Retina (tissue), 1 donor: ENCODE results near the gene TRNP1.
"Not testable (repeated sequence)": the region's sequence is repeated elsewhere in the genome, so short reads cannot be mapped to it uniquely, and the experiment has no call there.

ENCODE experiments used
- DNase-seq: peaks from one replicate; pipeline ENCODE4 v3.0.0-alpha.2; 2016

Gene TRNP1, protein sequence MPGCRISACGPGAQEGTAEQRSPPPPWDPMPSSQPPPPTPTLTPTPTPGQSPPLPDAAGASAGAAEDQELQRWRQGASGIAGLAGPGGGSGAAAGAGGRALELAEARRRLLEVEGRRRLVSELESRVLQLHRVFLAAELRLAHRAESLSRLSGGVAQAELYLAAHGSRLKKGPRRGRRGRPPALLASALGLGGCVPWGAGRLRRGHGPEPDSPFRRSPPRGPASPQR

DNA sequence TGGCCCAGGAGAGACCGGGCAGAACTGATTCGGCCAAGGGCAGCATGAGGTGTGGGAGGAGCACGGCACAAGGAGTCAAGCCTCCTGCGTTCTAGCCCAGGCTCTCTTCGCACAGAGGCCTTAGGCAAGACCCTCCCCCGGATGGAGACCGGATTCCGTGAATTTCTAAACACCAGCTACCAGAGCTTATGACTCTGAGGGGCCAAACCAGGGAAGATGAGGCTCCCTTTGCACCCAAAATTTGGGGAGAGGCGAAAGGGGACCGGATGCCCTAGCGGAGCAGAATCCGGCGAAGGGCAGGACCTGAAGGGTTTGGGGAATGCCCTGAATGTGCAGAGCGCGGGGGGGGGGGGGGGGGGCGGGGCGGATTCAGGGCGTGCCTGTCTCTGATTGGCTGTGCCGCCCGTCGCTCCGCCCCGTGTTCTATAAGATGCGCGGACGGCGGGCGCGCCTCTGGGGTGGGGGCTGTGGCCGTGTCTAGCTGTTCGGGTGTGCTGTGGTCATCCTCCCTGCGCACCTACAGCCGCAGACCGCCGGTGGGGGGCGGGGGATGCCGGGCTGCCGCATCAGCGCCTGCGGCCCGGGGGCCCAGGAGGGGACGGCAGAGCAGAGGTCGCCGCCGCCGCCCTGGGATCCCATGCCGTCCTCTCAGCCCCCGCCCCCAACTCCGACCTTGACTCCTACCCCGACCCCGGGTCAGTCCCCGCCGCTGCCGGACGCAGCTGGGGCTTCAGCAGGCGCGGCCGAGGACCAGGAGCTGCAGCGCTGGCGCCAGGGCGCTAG lies at the start of gene TRNP1:
TRNP1 (plus strand) TSS at position 456 of the 783 bp plus-strand sequence; CDS start at position 551, 95 bp downstream.
- DNase-seq = peak; percentile 84

GRCh38 chr1:26945138-26945537 lies 48.4 kb upstream of the TRNP1 start:
- no peak for DNase-seq

DNA sequence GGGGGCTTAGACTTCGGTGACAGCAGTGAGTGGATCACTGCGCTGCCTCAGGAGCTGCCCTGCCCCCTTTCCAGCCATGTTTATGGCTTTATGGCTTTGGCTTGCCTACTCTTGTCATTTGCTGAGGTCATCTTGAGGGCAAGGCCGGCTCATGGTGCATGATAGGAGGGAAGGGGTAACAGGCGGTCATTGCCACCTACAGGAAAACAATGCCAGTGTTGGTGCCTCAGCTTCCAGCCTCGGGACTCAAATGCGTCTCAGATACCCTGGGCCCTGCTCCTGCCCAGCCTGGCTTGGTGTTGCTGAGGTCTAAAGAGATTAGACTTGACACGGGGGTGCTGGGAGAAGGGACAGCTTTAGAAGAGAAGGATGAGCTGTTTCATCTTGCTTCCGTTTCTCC lies 47.8 kb upstream of the TRNP1 start:
- DNase-seq = no peak

- no peak for DNase-seq
These were observed 47.2 kb upstream of the TRNP1 start for GRCh38 chr1:26946270-26946669.

DNA sequence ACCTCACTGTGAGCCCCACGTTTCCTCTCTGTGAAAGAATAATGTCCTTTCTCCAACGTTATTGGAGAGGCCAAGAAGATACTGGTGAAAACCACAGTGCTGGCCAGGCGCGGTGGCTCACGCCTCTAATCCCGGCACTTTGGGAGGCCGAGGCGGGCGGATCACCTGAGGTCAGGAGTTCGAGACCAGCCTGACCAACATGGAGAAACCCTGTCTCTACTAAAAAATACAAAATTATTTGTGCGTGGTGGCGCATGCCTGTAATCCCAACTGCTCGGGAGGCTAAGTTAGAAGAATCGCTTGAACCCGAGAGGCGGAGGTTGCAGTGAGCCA lies 44.8 kb upstream of the TRNP1 start:
- not testable (repeated sequence) for DNase-seq

- DNase-seq = no peak
These were observed 44.1 kb upstream of the TRNP1 start for GRCh38 chr1:26949266-26949925.

DNA sequence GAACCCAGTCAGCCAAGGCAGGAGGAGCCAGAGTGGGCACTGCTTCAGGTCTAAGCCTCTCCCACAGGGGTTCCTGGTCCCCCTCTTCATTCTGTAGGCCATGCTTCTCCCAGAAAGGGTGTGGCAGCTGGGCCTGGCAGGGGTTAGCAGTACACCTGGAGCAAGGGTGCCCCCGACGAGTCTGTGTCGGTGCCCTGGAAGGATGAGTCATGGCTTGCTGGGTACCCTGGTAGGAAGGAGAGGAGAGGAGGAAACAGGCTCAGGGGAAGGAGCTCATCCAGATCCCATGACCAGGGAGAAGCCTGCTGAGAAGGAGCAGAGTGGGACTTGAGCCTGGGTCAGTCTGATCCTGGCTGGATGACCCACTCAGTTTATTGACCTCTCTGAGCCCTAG lies 43.6 kb upstream of the TRNP1 start:
- DNase-seq = no peak

DNA sequence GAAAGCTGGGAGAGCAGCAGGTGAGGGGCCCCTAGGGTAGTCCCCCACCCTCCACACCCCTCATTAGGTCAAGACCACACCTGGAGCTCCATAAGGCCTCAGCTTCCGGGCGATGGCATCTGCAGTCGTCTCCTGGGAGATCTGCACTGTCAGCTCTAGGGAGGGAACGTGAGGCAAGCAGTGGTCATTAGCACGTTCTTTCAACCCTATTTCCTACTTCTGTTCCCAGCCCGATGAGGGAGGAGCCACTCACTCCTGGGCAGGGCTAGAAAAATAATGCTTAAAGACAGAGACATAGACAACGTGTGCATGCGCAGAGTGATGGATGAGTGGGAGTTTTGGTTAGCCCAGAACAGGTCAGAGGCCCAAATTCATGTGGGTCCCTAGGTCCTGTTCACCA lies 42.9 kb upstream of the TRNP1 start:
- DNase-seq = no peak

- no peak for DNase-seq
These were observed 42.3 kb upstream of the TRNP1 start for GRCh38 chr1:26951216-26951615.

DNA sequence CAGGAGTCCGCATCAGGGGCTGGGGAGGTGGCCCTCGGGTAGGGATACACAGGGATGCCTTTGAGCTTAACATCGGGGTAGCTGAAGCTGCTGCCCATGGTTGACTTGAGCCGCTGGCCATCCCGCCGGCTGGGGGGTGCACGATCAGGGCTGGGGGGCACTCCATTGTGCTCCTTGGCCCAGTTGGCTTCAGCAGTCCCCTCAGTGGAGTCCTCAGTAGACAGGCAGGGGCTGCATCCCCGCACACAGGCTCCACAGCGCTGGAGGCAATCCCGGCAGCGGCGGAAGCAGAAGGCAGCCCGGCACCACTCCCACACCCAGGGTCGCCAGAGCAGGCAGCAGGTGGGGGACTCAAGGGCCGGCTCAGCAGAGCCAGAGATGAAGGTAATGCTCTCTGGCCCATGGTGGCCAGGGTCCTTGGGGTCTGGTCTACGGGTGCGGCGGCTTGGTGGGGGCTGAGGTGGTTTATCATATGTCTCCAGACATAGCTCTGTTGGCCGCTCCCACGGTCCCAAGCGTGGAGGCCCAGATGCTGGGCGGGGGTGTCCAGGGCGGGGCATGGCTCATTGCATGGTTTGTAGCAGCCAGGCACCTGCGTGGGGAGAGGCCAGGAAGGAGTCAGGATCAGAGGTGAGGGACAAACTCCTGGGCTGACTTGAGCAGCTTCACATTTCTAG lies 41.5 kb upstream of the TRNP1 start:
- DNase-seq = no peak

- DNase-seq = no peak
These were observed 40.1 kb upstream of the TRNP1 start for GRCh38 chr1:26953374-26953773.

- DNase-seq = no peak
These were observed 37.2 kb upstream of the TRNP1 start for GRCh38 chr1:26956321-26956720.

GRCh38 chr1:26957306-26957705 lies 36.2 kb upstream of the TRNP1 start:
- no peak for DNase-seq

- DNase-seq = no peak
These were observed 34.2 kb upstream of the TRNP1 start for GRCh38 chr1:26959270-26959669.

DNA sequence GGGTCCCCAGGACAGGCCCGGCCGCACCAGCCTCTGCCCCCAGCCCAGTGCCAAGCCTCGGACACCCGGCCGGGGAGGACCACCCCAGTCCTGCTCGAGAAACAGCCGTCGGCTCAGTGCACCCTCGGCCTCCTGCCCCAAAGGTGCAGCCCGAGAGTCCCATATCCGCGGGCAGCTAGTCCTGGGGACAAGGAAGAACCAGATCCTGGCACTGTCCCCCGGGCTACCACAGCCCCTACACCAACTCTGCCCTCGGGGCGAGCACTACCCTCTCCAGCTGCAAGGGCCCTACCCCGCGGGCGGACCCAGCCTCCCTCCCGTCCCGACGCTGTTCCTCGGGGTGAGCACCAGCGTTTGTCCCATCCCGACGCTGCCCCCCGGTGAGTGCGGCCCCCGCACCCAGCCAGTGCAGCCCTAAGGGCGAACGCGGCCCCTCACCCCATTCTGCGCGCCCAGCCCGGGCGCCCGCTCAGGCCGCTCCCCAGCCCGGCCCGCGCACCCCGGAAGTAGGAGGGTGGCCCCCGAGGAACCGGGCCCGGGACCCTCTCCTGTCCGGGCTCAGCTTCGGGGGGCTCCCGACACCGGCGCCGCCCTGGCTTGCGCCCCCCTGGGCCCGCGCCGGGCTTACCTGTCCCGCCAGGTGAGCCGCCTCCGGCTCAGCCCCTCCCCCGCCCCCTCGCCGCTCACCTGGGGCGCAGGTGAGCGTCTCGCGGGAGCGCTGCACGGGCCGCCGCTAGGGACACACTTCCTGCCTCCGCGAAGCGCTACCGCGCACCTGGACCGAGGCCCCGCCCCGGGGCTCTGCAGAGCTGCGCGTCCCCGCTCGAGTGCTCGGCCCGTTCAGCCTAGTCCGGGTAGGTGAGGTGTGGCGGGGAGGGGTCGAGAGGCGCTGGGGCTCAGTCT lies 33.5 kb upstream of the TRNP1 start, which contains the start of gene KDF1:
KDF1 (minus strand) TSS at position 747 of the 903 bp plus-strand sequence. CDS start 8,088 bp downstream, outside the sequence.
- DNase-seq = peak; percentile 28

GRCh38 chr1:26960625-26960966 lies 32.9 kb upstream of the TRNP1 start:
- DNase-seq = no peak

GRCh38 chr1:26961826-26962225 lies 31.7 kb upstream of the TRNP1 start:
- no peak for DNase-seq

DNA sequence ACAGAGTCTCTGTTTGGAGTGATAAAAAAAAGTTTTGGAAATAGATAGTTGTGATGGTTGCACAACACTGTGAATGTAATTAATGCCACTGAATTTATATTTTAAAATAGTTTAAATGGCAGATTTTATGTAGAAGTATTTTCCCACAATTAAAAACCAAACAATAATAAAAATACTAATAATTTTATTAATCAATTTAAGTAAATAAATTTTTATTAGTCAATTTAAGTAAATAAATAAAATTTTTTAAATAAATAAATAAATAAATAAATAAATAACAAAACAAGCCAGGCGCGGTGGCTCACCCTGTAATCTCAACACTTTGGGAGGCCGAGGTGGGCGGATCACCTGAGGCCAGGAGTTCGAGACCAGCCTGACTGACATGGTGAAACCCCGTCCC lies 28.3 kb upstream of the TRNP1 start:
- no peak for DNase-seq

DNA sequence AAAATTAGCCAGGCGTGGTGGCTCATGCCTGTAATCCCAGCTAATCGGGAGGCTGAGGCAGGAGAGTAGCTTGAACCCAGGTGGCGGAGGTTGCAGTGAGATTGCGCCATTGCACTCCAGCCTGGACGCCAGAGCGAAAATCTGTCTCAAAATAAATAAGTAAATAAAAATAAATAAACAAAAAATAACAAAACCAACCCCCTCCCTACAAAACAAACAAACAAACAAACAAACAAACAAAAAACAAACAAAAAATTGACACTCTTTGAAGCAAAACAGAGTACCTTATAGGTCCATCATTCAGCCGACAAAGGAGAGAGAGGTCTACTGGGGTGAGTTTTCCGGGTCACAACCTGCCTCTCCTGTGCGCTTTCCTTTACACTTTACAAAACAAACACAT lies 27.9 kb upstream of the TRNP1 start:
- no peak for DNase-seq

- DNase-seq = no peak
These were observed 22.7 kb upstream of the TRNP1 start for GRCh38 chr1:26970810-26971209.

DNA sequence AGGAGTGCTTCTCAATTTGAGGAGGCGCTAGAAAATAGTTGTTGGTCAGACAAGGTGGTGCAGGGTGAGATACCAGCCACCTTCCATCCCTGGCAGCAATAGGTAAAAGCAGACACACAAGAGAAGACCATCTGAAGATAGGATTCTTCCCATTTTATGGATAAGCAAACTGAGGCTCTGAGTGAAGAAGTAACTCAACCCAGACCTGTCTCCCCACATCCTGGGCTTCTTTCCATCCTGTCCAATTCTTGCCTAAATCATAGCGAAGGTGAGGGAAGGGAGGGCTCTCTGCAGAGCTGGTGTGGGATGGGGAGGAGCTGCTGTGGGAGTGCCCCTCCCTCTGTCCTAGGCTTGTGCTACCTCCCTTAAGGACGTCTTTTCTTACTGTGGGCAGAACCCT lies 21.9 kb upstream of the TRNP1 start:
- no peak for DNase-seq

- no peak for DNase-seq
These were observed 21.1 kb upstream of the TRNP1 start for GRCh38 chr1:26972390-26972789.

GRCh38 chr1:26972821-26973220 lies 20.7 kb upstream of the TRNP1 start:
- no peak for DNase-seq
